SK-N-MC (cell line): ENCODE results near the gene RNF150.

Source experiments
- EZH2 ChIP-seq: fragments of 200-600 bp; sonication (generic); IDR thresholded peaks from one replicate; pipeline ENCODE4 v1.6.1; 2017; ENCODE audit warnings: antibody characterized with exemption
- FOXP2 ChIP-seq: optimal IDR thresholded peaks from 2 replicates; pipeline ENCODE3; 2011; ENCODE audit warnings: mild to moderate bottlenecking, moderate library complexity; ENCODE audit not compliant: insufficient read depth; ENCODE audit errors: extremely low read length, control extremely low read depth
- POLR2AphosphoS5 ChIP-seq: IDR thresholded peaks from 2 replicates; pipeline ENCODE4 v1.6.1; 2012; ENCODE audit warnings: mild to moderate bottlenecking, low read depth, low read length, borderline replicate concordance

GRCh38 chr4:141124224-141124623, 9.0 kb downstream of the RNF150 start:
- TF ChIP-seq EZH2 (no peak), POLR2AphosphoS5 (no peak), FOXP2 (no peak)
